OCI-M2 (cell line): ENCODE results near the gene SSRP1.
"Not testable (repeated sequence)": the region's sequence is repeated elsewhere in the genome, so short reads cannot be mapped to it uniquely, and the experiment has no call there.

ENCODE experiments used
- DNase-seq: peaks from one replicate; lab custom pipeline; 2025; ENCODE audit not compliant: unreplicated experiment; lab: John Stamatoyannopoulos, UW

SSRP1 gene

DNA sequence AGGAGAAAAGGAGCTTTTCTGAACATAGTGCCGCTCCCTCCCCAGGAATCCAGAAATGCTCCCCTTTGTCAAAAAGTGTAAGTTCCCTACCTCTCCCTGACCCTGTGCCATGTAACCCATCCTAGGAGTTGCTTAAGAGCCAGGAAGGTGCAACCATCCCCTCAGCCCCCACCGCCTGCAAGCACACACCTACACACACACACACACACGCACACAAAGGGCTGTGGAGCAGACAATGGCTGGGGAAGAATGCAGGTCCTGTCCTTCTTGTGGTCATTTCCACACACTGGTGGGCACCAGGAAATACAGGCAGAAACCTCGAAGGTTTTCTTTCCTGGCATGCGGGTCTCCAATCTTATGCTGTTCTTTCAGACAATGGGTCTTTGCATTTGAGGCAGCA is 3.6 kb upstream of the SSRP1 start:
- no peak for DNase-seq

DNA sequence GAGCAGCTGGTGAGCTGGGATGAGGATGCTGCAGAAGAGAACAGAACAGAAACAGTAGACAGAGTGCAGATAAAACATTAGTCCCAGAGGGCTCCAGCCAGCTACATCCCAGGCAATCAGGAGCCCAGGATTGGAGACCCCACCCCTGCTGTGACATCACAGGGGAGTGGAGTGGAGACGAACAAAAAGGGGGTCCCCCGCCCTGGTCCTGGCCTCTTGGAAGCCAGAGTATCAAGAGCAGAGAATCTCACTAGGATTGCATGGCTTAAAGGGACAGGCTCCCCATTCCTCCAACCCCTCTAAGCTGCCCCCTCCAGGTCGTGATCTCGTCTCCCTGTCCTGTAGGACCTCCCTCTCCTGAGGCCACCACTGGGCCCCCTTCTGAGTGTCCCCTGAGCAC is 2.5 kb upstream of the SSRP1 start, which contains the start of gene P2RX3:
P2RX3 (plus strand) TSS at position 211 of the 400 bp plus-strand sequence. CDS start 199 bp downstream, outside the sequence.
- no peak for DNase-seq

DNA sequence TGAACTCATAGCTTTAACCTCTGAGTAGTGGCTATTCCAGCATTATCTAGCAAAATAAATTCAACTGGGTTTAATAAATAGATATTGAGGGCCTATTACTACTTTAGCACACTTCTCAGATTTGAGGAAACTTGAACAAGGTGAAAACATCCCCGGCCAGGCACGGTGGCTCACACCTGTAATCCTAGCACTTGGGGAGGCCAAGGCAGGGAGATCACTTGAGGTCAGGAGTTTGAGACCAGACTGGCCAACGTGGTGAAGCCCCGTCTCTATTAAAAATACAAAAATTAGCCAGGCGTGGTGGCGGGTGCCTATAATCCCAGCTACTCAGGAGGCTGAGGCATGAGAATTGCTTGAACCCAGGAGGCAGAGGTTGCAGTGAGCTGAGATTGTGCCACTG is 1.2 kb upstream of the SSRP1 start:
- DNase-seq, result not testable (repeated sequence)

DNA sequence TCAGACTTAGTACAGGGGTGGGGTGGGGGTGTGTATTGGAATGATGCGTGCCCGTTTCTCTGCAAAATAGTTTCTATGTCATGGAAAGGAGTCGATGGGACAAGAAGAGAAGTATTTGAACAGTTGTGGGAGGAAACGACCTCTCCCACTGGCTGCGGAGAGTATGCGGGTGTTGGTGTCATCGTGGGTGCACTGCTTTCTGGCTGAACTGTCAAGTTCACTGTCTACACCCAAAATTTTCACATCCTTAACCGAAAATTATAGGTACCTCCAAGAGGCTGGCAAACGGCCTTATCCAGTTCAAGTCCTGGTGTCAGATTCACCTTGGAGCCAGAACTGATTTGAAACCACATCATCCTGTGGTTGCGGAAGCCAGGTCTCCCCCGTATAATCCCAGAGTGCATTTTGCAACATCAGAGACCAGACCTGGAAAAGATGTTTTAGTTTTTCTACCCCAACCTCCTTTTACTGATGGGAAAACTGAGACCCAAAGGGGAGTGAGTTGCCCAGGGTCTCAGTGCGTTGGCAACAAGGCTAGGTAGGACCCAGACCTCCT is 497 bp upstream of the SSRP1 start:
- DNase-seq, result no peak

DNA sequence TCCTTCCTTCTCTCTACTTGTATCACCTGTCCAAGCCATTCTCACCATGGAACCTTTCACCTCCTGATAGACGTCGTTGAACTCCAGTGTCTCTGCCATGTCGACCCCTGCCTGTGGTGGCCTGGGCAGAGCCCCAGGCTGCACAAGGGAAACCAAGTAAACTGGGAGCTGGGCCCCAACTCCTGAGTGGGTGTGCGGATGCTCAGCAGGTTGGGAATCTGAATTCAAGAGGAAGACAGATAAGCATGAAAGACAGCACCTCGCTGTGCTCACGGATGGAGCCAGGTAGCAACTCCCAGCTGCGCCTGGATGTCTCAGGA is 709 bp downstream of the SSRP1 start:
- DNase-seq, result no peak

DNA sequence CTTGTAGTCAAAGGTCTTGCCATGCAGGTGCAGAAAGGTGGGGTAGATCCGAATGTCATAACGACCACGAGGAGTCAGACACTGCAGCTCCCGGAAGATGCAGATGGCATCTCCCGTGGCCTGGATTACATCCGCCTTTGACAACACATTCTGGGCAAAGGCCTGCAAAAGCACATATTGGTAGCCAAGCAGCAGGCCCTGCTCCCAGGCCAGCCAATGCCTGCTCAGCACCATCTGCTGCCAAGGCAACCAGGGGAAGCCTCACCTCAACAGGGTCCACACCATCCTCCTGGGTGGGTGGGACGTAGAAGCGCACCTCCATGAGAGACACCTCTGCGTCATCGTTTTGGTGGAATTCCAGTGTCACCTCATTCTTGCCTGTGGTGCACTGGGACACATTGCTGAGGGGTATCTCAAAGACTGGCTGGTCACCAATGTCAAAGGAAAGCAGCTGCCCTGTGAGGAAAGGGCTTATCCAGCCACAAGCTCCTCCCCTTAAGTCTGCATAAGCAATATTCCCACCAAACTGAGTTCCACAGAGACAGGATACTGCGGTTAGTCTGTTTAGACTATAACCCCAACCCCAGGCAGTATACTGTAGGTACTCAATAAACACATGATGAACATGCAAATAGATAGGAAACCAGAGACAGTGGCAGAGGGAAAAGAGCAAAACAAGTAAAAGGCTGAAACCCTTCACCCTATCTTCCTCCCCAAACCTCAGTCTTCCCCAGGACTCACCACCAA is 2.8 kb downstream of the SSRP1 start:
- no peak for DNase-seq

DNA sequence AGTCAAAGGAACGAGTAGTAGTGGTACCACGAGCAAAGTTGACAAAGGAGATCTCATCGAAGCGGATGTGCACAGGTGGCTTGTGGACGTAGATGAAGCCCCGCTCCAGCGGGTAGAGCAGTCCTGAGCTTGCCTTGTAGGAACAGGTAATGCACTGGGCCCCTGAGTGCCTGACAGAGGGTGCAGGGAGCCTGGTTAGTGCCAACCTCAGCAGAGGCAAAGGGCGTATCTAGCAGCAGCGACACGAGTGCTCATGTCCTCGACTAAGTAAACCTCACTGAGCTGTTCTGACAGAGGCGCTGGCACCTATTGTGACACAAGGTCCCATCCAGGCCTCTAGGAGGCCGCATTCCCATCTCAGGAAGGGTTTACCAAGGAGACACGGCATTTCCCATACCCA is 4.0 kb downstream of the SSRP1 start:
- no peak for DNase-seq

DNA sequence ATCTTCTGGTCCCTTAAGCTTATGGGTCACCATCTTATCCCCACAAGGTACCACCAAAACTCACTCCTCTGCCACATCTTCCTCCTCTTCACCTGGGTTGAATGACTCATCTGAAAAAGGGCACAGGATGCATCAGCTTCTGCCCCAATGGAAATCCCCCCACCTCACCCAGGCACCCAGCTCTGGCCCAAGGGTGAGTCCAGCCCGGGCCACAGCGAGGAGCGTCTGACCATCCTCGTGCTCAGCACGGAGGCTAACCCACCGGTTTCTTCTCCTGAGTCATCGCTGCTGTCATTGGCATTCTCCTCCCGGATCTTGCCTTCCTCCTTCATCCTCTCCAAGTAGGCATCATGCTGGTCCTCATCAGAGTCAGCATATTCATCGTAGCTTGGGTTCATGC is 5.7 kb downstream of the SSRP1 start:
- no peak for DNase-seq

DNA sequence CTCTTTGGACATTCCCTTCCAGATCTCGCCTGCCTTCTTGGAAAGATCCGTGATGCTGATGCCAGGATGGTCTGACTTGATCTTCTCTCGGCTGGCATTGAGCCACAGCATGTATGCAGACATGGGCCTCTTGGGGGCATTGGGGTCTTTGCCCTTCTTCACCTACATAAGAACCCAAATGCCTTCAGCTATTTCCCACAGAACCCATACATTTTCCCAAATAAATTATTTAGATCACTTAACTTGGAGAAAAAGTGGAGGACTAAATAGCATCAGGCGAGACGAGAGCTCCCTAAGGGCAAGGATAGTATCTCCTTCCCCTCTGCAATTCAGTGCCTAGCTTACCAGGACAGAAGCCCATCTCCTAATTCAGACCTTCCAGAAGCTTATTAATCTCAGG is 8.0 kb downstream of the SSRP1 start:
- no peak for DNase-seq

DNA sequence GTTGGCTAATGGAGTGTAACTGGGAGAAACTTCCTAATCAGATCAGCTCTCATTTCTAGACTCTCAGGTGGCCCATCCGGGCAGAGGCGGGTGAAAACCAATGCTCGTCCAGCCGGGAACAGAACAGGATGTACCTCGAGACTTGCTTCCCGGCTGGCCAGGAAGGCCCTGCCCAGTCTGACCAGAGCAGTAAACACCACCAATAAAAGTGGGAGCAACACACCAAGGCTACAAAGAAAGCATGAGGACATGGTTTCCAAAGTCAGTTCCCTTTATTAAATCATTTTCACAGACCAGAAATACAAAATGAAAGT is 10.0 kb downstream of the SSRP1 start:
- no peak for DNase-seq

DNA sequence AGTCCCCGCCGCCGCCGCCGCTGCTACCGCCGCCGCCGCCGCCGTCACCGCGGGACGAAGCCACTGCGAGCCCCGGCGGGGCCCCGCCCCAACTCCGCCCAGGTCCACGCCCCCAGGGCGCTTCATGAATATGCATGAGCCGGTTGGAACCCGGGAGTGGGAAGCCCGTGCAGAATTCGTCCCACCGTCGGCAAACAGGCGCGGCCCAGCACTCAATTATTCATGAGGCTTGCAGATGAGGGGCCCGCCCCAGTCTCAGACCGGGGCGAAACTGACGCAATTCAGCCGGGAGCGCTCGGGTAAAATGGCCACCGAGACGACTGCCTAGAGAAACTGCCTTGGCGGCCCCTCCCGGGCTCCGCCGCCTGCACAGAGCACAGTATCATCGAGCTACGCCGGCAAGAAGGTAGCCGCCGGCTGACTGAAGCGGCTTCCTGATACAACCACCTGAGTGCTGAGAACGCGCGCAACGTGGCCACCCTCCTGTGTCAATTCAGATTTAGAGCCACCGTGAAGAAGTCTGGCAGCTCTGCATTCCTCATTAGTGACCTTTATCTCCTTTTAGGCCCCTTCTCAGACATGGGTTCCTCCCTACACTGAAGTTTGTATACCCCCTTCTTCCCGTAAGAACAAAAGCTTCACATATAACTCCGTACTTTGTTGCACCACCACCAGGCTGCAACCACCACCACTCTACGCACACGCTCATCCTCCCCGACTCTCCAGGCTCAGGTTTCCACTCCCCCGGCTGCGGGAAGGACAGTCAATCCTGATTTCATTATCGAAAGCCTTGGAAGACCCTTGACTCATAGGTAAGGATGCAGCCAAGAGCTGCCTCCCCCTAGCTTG is 10.6 kb downstream of the SSRP1 start, which contains the start of gene TNKS1BP1:
TNKS1BP1 (minus strand) TSS at position 67 of the 849 bp plus-strand sequence. CDS start 3,067 bp downstream, outside the sequence.
- no peak for DNase-seq

DNA sequence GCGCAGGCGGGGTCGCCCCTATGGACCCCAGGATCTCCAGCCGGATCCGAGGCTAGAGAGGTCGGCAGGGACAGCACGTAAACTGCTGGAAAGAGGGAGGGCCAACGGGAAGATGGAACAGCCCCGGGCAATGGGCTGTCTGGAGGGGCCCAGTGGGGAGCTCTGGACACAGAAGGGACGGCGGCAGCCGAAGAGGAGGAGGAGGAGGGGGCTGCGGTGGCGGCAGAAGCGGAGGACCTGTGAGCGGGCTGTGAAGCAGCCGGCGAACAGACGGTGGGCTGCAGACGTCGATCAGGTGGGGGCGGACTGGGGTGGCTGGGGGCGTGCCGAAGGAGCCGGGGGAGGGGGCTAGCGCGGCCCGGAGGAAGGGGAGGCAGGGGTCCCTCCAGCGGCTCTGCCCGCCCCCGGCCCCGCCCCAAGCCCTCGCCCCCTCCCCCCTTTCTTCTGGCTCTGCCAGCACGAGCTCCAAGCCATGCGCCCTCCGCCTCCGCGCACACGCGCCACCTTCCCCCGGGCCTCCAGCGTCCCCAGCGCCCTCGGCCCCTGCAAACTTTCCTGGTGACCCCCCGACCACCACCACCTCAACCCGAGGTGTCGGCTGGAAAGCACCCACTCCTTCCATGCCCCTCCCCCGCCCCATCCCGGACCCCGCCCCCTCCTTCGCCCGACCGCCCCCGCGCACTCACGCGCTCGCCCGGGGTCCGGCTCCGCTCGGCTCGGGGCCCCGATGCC is 11.4 kb downstream of the SSRP1 start:
- DNase-seq, result no peak

DNA sequence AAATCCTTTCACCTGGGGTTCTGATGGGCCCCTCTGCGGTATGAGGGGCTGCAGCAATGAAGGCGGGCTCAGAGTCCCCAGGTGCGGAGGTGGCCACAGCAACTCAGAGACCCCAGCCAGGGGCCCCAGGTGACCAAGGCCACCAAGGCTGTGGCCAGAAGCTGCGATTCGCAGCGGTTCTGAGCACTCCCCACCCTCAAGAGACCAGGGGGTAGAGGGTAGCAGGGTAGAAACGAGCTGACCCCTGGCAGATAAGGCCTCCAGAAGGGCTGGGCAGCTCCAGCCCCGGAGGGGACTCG is 11.9 kb downstream of the SSRP1 start:
- no peak for DNase-seq

DNA sequence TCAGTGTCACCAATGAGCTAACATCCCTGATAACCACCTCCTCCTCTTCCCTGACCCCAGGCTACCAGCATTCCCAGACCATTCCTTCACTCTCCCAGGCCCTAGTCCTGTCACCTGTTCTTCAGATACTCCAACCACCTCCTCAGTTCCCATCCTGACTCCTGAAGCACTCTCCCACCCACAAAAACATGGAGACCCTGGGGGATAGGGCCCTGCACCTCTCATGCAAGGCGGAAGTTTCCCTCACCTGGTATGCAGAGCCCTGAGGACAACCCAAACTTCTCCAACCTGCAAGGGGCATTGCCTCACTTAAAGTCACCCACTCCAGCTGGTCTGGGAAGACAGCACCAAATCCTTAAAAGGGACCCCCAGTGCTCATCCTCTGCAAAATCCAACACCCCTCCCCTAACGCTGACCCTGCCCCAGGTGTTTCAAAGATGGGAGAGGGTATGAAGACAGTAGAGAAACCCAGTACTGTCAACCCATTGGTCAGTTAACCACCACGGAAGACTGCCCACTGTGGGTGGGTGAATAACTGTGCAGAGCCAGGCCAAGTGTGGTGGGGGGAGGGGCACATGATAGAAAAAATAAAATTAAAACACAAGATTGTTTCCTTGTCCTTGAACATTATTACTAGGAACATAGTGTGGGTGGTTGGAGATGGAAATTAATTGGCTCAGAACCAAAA is 12.4 kb downstream of the SSRP1 start:
- DNase-seq, result no peak

DNA sequence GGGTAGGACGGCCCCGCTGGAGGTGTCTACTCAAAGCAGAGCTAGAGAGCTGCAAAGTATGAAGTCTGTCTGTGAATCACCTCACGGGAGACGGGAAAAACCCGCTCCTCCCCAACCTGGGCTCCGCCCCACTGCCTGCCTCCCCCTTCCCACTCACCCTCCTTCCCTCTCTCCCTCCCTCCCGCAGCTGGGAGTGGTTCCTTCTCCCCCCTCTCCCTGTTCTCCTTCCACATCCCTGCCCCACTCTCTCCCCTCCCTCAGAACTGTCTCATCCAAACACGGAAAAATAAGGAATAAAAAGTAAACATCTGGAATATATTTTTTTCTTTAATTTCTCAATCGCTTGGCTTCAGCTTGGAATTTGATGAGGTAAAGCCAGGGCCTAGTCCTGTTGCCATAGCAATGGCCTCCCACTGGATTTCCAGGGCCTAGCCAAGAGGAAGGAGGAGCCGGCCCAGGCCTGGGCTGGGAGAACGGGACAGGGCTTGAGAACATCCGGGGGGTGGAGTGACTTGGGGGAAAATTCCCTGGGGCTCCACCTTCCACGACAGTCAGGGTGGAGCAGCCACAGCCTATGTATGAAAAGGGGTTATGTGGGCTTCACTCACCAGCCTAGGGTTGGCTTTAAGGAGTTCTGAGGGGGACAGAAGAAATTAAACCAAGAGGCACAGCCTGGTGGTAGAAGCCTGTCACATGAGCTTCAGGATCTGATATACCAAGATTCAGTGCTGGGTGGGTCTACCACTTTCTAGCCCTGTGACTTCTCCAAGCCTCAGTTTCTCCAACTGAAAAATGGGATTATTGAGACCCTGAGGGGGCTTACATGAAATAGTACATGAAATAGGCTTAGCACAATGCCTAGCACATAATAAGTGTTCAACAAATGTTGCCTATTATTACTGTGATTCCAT is 13.2 kb downstream of the SSRP1 start:
- no peak for DNase-seq

DNA sequence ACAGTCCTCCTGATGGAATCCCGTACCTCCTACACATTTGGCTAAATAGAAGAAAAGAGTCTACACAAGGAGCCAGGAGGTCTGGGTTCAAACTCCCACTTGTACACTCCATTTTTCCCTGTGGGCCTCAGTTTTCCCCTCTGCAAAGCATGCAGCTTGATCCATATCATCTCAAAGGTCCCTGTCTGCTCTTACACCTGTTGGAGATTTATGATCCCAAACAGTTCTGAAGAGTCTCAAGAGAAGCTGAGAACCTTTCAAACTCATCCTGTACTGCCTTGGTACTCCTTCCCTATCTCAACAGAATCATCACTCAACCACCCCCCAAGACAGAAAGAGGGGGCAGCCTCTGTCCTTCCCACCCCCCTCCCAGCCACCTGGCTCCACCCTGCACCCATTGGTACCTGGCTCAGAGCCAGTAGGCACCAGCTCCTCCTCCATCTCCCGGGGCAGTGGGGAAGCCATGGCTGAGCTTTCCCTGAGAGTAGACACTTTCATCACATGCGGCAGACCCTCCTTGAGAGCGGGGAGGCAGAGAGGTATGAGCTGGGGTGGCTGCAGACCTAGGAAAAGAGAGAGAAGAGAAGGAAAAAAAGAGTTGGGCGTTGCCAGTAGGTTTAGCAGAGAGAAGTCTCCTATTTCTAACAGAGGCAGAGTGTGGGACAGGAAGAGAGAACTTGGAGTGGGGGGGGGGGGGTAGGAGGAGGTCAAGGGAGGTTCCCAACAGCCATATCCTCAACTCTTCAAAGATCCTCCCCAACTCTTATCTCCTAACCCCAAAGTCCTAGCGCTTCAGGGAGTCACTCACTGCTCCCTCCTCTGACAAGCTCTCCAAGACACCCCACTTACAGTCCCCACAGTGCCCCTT is 14.1 kb downstream of the SSRP1 start:
- DNase-seq, result no peak

DNA sequence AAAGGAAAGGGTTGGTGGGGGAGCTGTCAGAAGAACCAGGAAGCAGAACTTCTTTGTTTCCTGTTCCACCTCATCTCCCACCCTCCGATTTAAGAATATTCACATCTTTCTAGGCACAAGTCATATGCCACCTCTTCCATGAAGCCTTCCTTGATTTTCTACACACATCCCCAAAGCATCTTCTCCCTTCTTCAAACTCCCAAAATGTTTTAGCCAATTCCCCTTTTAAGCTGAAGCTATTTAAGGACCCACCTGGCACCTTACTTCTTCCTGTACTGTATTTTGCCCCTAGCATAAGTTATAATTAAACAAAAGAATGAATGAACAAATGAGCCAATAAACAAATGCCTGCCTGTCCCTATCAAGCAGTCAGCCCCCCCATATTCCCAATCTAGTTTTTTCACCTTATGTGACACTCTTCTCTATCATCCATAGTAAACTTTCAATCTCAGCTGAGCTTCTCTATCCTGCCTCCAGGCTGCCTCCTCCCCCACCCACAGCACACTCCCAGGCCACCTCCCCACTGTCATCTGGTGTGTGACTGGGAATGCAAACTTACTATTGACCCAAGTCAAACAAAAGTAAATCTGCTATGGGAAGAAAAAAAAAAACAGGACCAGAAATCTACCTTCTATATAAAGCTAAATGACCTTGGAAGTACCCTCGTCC is 14.8 kb downstream of the SSRP1 start:
- DNase-seq, result no peak

DNA sequence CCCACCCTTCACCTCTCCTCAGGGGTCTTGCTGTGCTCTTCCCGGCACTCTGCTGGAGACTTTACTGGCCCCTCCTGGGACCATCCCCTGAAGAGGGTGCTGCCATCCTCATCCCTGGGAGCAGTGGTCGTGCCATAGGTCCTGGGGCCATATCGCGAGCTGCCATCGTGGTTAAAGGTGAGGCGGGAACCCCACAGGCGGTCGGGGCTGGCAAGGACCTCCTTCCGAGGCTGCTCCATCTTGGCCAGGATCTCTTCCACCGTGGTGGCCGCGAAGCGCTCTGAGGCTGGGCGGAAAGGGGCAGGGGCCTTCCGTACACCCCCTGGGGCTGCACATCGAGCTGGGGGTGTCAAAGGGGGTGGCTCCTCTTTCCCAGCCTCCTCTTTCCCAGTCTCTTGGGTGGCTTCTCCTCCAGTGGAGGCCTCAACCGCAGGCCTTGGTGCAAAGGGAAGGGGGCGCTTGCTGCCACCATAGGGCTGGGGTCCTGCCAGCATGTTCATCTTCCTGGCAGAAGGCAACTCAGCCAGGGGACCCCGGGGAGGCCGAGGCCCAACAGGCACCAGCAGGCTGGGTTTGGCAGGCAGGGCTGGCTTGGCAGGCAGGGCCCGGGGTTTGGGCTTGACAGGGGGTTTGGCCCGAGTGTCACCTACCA is 15.5 kb downstream of the SSRP1 start:
- DNase-seq, result no peak
